ENCODE data around the gene DYSF. TPM values are rescaled to one million over a fixed set of nuclear protein-coding genes. Genes with fewer than 3 reads are reported as not detected.

DYSF gene
- total RNA-seq, 1 experiment from 2014 or later = 2.2 TPM

DNA sequence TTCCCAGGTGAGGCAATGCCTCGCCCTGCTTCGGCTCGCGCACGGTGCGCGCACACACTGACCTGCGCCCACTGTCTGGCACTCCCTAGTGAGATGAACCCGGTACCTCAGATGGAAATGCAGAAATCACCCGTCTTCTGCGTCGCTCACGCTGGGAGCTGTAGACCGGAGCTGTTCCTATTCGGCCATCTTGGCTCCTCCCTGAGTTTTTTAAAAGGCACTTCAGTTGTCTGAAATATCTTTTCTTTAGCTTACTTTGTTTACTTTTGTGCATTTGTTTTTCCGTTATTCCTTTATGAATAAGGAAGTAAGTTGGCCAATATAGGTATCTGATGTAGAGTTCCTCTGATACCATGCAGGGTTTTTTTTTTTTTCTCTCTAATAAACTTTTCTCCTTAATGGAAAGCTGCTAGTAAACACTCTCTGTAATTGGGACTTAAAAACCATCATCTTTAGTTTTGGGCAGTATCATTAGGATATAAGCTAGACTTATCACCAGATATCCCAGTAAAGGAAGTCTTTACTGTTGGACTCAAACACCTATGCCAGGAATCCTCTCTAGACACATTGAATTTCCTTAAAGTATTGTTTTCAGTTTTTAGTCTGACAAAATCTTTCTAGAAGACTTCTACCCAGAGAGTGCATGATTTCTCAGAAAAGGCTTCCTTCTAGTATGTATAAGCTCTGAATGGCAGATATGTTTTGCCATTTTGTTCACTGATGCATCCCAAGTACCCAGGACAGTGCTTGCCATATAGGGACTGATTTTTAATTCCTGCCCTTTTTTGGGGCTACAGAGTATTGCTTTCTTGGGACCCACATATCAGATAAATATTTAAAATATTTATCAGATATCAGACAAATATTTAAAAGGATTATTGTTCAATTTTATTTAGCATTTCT, 35.8 kb upstream of the DYSF start:
- H3K4me3 ChIP-seq (ENCODE audit: low read depth, low read length) = peak overlapping the region; percentile 35
- POLR2A ChIA-PET = no interaction called here
- H3K36me3 Mint-ChIP-seq (ENCODE audit: insufficient read depth, unreplicated experiment) = peaks cover 13% of the 10 kb centered on the region

GRCh38 chr2:71419145-71419544, 34.2 kb upstream of the DYSF start:
- Mint-ChIP-seq H3K36me3 (ENCODE audit: insufficient read depth, unreplicated experiment) (peaks cover 29% of the 10 kb centered on the region), H3K4me3 (ENCODE audit: unreplicated experiment) (no peak overlapping the region), H3K27ac (ENCODE audit: unreplicated experiment) (no peak overlapping the region), H3K9me3 (ENCODE audit: unreplicated experiment) (no peaks in the 10 kb centered on the region), H3K4me1 (ENCODE audit: low read depth, unreplicated experiment) (peaks cover 7% of the 10 kb centered on the region), H3K27me3 (ENCODE audit: insufficient read depth, unreplicated experiment) (no peaks in the 10 kb centered on the region)
- 0 out of 2 replicates have a peak, but pooled peaks cover 6% of the 10 kb centered on the region for H3K4me1 ChIP-seq
- no peak overlapping the region for H3K4me3 ChIP-seq (ENCODE audit: low read depth, low read length)
- no peaks in the 10 kb centered on the region for H3K9me3 ChIP-seq
- no TSS peak for BruUV-seq (replicated peaks)
- ChIA-PET CTCF (no interaction called here), POLR2A (no interaction called here)
- TF ChIP-seq CTCF (IDR thresholded peaks at IDR 0.05; ENCODE audit: insufficient read depth in 1 of 2, low read depth in 1 of 2, low read length in 1 of 2, severe bottlenecking in 1 of 2, unreplicated experiment in 1 of 2) = no peak
- no peak for DNase-seq
- intact Hi-C loops (cut with micrococcal nuclease; ENCODE audit: unreplicated experiment) = no loop called here
- no peaks in the 10 kb centered on the region for H3K27me3 ChIP-seq (replicated peaks; ENCODE audit: control insufficient read depth, insufficient read depth, low read length)
- H3K36me3 ChIP-seq (ENCODE audit: control insufficient read depth, insufficient read depth, low read length) = no peaks in the 10 kb centered on the region; the same call in 1 of the 2 replicates

More for the DNA sequence above, 35.8 kb upstream of the DYSF start:
- intact Hi-C loops (cut with micrococcal nuclease; ENCODE audit: unreplicated experiment) = no loop called here
- H3K36me3 ChIP-seq (ENCODE audit: control insufficient read depth, insufficient read depth, low read length) = no peaks in the 10 kb centered on the region
- H3K4me1 Mint-ChIP-seq (ENCODE audit: low read depth, unreplicated experiment) = no peaks in the 10 kb centered on the region
- no peaks in the 10 kb centered on the region for H3K9me3 ChIP-seq
- no peaks in the 10 kb centered on the region for H3K27me3 Mint-ChIP-seq (ENCODE audit: insufficient read depth, unreplicated experiment)
- no peaks in the 10 kb centered on the region for H3K9me3 Mint-ChIP-seq (ENCODE audit: unreplicated experiment)
- BruUV-seq (replicated peaks) = TSS peak; percentile 40
- no peak for DNase-seq
- 0 out of 2 replicates have a peak, but pooled peaks cover 6% of the 10 kb centered on the region for H3K4me1 ChIP-seq
- H3K27me3 ChIP-seq (replicated peaks; ENCODE audit: control insufficient read depth, insufficient read depth, low read length) = no peaks in the 10 kb centered on the region
- H3K4me3 Mint-ChIP-seq (ENCODE audit: unreplicated experiment) = peak overlapping the region; percentile 75
- no peak for TF ChIP-seq CTCF (IDR thresholded peaks at IDR 0.05; ENCODE audit: insufficient read depth in 1 of 2, low read depth in 1 of 2, low read length in 1 of 2, severe bottlenecking in 1 of 2, unreplicated experiment in 1 of 2)
- CTCF ChIA-PET = interaction anchor here (0.7 kb wide), 1 partner anchor 22 kb away, joined by 5 read pairs; no protein-coding TSS in a partner anchor
- peak overlapping the region; percentile 93 for H3K27ac Mint-ChIP-seq (ENCODE audit: unreplicated experiment)

GRCh38 chr2:71419976-71420375, 33.4 kb upstream of the DYSF start:
- no peak overlapping the region for H3K27ac Mint-ChIP-seq (ENCODE audit: unreplicated experiment)
- no peak overlapping the region for H3K4me3 ChIP-seq (ENCODE audit: low read depth, low read length)
- ChIA-PET POLR2A (no interaction called here), CTCF (no interaction called here)
- H3K36me3 Mint-ChIP-seq (ENCODE audit: insufficient read depth, unreplicated experiment) = peaks cover 37% of the 10 kb centered on the region
- no peaks in the 10 kb centered on the region for H3K27me3 Mint-ChIP-seq (ENCODE audit: insufficient read depth, unreplicated experiment)
- no TSS peak for BruUV-seq (replicated peaks)
- no peaks in the 10 kb centered on the region; the same call in 1 of the 2 replicates for H3K36me3 ChIP-seq (ENCODE audit: control insufficient read depth, insufficient read depth, low read length)
- DNase-seq = no peak
- intact Hi-C loops (cut with micrococcal nuclease; ENCODE audit: unreplicated experiment) = no loop called here
- no peak for TF ChIP-seq CTCF (IDR thresholded peaks at IDR 0.05; ENCODE audit: insufficient read depth in 1 of 2, low read depth in 1 of 2, low read length in 1 of 2, severe bottlenecking in 1 of 2, unreplicated experiment in 1 of 2)
- H3K27me3 ChIP-seq (replicated peaks; ENCODE audit: control insufficient read depth, insufficient read depth, low read length) = no peaks in the 10 kb centered on the region
- H3K4me1 ChIP-seq = 0 out of 2 replicates have a peak, but pooled peaks cover 6% of the 10 kb centered on the region
- no peak overlapping the region for H3K4me3 Mint-ChIP-seq (ENCODE audit: unreplicated experiment)
- H3K9me3 ChIP-seq = no peaks in the 10 kb centered on the region
- peaks cover 7% of the 10 kb centered on the region for H3K4me1 Mint-ChIP-seq (ENCODE audit: low read depth, unreplicated experiment)
- no peaks in the 10 kb centered on the region for H3K9me3 Mint-ChIP-seq (ENCODE audit: unreplicated experiment)

Data from Caco-2 (cell line).